Omental fat pad (tissue), 4 donors: ENCODE measurements around the gene TCL1B. TPM values are rescaled to one million over a fixed set of nuclear protein-coding genes. Genes with fewer than 3 reads are reported as not detected.

Experiments used
- ATAC-seq: fragments of 150-250 bp; one replicate; pipeline ENCODE4 v1.9.1; 2016; ENCODE audit warnings: mild to moderate bottlenecking, moderate library complexity; ENCODE audit not compliant: low FRiP score
- DNase-seq: peaks from one replicate; pipeline ENCODE4 v3.0.0-alpha.2; 2019; ENCODE audit warnings: low spot score
- total RNA-seq, 4 donors: library from RNA; depleted of rRNA; stranded (reverse); fragments of >200 nt; gene quantifications; one replicate each; pipeline ENCODE4 v1.1.0, GENCODE V29; 2016
- TF ChIP-seq, protein P1 (sequence below), 3 donors: fragments of 450-650 bp; IDR thresholded peaks; one replicate each; pipeline ENCODE4 v1.5.1; 2016 to 2017; ENCODE audit warnings: antibody characterized with exemption in 3 of 3, mild to moderate bottlenecking in 3 of 3, moderate library complexity in 2 of 3

TCL1B gene
- total RNA-seq, 4 donors from 2014 or later, result not detected

DNA sequence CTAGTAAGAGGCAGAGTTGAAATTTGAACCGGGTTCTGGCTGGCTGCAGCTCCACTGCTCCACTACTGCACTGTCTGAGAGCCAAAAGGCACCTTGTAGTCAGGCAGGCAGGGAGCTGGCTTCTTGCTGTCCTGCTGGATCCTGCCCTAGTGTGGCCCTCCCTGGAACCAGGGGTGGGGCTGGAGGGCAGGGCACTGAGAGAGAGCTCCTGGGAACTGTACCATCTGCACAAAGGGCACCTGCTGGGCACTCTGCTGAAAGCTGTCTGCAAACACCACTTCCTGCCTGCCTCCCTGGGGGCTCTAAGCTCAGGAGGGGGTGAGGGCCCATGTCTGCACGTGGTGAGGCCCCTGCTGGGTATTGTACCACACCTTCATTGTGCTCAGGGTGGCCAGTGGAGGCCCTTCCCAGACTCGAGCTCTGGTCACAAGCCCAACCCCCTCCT lies 19.0 kb upstream of the TCL1B start:
- no peak for DNase-seq
- TF ChIP-seq, protein P1, sequence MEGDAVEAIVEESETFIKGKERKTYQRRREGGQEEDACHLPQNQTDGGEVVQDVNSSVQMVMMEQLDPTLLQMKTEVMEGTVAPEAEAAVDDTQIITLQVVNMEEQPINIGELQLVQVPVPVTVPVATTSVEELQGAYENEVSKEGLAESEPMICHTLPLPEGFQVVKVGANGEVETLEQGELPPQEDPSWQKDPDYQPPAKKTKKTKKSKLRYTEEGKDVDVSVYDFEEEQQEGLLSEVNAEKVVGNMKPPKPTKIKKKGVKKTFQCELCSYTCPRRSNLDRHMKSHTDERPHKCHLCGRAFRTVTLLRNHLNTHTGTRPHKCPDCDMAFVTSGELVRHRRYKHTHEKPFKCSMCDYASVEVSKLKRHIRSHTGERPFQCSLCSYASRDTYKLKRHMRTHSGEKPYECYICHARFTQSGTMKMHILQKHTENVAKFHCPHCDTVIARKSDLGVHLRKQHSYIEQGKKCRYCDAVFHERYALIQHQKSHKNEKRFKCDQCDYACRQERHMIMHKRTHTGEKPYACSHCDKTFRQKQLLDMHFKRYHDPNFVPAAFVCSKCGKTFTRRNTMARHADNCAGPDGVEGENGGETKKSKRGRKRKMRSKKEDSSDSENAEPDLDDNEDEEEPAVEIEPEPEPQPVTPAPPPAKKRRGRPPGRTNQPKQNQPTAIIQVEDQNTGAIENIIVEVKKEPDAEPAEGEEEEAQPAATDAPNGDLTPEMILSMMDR (IDR thresholded peaks at IDR 0.05), result no peak
- ATAC-seq, result no peak

DNA sequence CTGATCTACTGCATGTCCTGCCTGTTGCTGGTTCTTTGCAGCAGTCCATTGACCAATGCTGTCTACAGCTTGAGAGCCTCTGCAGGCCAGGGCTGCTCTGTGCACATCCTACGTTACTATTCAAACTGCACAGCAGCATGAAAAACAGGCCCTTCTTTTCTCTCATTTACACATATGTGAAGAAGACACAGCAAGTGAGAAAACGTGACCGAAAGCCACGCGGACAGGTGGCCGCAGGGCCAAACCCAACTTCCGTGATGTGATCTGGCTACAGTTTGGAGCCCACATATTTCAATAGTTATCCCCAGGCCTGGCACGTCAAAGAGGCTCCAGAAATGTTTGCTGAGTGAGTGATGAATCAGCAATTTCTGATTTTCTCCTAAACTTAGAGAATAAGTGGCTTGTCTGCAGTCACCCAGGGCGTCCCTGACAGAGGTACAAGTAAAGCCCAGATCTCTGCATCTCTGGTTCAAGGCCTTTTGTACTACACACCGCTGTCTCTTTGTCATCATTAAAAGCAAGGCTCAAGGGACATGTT lies 17.9 kb upstream of the TCL1B start:
- DNase-seq, result no peak
- TF ChIP-seq, protein P1 (IDR thresholded peaks at IDR 0.05), result no peak
- no peak for ATAC-seq

DNA sequence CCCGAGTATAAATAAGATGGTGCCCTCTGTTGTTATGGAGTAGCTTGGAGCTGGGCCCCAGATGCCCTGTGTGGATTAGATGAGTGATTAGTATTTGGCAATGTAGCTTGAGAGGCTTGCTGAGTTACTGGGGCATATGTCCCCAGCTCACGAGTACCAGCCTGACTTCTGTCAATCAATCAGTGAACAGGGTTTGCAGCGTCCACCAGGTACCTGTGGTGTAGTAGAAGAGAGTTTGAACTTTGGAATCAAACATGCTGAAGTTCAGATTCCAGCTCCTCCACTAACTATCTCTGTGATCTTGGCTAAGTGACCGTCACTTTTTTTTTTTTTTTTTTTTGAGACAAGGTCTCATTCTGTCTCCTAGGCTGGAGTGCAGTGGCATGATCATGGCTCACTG lies 11.6 kb upstream of the TCL1B start:
- TF ChIP-seq, protein P1 (IDR thresholded peaks at IDR 0.05), result no peak
- ATAC-seq (no peak), DNase-seq (no peak)

DNA sequence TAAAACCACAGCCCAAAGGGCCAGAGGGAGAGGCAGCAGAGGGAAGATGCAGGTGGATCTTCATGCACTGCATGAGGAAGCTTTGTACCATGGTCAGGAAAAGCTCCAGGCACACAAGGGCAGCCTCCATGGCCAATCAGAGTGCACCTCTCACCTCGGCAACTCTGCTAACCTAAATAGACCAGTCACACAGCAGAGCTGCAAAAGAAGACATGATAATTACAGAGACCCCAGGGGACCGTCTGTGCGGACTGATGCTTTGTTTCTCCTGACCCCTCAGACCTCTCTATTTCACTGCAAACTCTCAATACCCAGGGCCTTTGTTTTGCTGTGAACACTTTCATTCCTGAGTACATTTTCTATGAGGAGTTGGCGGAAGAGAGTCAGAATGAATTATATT lies 10.7 kb upstream of the TCL1B start:
- DNase-seq (no peak), ATAC-seq (no peak)
- TF ChIP-seq, protein P1 (IDR thresholded peaks at IDR 0.05), result no peak

DNA sequence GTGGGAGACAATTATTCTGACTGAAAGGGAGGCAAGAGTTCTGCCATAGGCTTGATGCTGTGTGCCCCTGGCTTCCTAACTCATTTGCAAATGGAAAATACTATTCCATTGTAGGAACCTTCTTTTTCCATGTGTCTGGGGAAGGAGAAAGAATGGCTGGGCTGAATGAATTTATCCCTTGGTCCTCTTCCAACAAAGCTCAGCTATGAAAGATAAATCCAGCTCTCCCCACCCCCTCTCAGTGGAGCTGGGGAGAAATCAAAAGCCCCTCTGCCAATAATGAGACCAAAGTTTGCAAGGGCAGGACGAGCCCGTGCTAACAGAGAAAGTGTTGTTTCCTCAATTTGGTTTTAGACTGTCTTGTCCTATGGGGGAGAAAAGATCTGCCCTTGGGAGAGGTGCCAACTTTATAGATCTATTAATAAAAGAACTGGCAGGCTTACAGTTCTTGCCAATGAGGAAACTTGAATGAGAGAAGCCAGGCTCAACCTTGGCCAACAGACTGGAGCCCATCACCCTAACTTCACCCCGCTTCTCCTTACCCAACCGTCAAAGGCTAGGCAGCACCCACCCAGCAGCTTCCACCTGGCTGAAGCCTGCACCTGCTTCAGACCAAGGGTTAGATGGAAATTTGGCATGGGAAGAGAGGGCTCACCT lies 8.9 kb upstream of the TCL1B start:
- ATAC-seq (no peak), DNase-seq (no peak)
- TF ChIP-seq, protein P1 (IDR thresholded peaks at IDR 0.05), result no peak

DNA sequence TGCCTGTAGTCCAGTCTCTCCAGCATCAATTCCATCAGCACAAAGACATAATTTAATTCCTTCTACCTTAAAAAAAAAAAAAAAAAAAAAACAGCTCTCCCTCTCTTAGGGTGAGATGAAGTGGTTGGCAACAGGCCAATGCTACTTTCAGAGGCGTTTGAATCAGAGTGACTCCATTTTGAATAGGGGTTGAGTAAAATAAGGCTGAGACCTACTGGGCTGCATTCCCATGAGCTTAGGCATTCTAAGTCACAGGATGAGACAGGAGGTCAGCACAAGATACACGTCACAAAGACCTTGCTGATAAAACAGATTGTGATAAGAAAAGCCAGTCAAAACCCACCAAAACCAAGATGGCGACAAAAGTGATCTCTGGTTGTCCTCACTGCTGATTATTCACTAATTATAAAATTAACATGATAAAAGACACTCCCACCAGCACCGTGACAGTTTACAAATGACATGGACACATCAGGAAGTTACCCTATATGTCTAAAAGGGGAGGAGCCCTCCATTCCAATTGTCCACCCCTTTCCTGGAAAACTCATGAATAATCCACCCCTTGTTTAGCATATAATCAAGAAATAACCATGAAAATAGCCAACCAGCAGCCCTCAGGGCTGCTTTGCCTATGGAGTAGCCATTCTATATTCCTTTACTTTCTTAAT lies 6.9 kb upstream of the TCL1B start:
- TF ChIP-seq, protein P1 (IDR thresholded peaks at IDR 0.05), result no peak
- DNase-seq (no peak), ATAC-seq (no peak)
